ENCODE results near the gene CELF1.

- no peak for TF ChIP-seq POLR2AphosphoS5 (IDR thresholded peaks at IDR 0.05)
- TF ChIP-seq EP300 (conservative IDR thresholded peaks at IDR 0.05; ENCODE audit: poor library complexity, severe bottlenecking) = no peak
- no peak for TF ChIP-seq CTCF (IDR thresholded peaks at IDR 0.05; ENCODE audit: poor library complexity, severe bottlenecking)
- no peak for TF ChIP-seq EZH2 (IDR thresholded peaks at IDR 0.05; ENCODE audit: borderline replicate concordance, insufficient read depth, low read length, poor library complexity, severe bottlenecking)
- TF ChIP-seq MXI1 (conservative IDR thresholded peaks at IDR 0.05; ENCODE audit: poor library complexity, severe bottlenecking) = no peak
- TF ChIP-seq, protein P1, sequence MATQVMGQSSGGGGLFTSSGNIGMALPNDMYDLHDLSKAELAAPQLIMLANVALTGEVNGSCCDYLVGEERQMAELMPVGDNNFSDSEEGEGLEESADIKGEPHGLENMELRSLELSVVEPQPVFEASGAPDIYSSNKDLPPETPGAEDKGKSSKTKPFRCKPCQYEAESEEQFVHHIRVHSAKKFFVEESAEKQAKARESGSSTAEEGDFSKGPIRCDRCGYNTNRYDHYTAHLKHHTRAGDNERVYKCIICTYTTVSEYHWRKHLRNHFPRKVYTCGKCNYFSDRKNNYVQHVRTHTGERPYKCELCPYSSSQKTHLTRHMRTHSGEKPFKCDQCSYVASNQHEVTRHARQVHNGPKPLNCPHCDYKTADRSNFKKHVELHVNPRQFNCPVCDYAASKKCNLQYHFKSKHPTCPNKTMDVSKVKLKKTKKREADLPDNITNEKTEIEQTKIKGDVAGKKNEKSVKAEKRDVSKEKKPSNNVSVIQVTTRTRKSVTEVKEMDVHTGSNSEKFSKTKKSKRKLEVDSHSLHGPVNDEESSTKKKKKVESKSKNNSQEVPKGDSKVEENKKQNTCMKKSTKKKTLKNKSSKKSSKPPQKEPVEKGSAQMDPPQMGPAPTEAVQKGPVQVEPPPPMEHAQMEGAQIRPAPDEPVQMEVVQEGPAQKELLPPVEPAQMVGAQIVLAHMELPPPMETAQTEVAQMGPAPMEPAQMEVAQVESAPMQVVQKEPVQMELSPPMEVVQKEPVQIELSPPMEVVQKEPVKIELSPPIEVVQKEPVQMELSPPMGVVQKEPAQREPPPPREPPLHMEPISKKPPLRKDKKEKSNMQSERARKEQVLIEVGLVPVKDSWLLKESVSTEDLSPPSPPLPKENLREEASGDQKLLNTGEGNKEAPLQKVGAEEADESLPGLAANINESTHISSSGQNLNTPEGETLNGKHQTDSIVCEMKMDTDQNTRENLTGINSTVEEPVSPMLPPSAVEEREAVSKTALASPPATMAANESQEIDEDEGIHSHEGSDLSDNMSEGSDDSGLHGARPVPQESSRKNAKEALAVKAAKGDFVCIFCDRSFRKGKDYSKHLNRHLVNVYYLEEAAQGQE (IDR thresholded peaks at IDR 0.05; ENCODE audit: borderline replicate concordance) = no peak
- TF ChIP-seq SMC3 (conservative IDR thresholded peaks at IDR 0.05; ENCODE audit: poor library complexity) = no peak
These were observed 118.7 kb downstream of the CELF1 start for GRCh38 chr11:47434011-47434786.

All from neural cell (in vitro differentiated cells).